Activated CD4-positive, alpha-beta T cell treated with anti-CD3 and anti-CD28 coated beads, Interleukin-10, Interleukin-2, amounts not matched to agents 100 ng/mL and 50 ng/mL, durations not matched to agents 16 hours and 8 hours (primary cell): ENCODE measurements around the gene OGG1.
"Not testable (repeated sequence)": the region's sequence is repeated elsewhere in the genome, so short reads cannot be mapped to it uniquely, and the experiment has no call there.

Experiments used
- DNase-seq: peaks from one replicate; pipeline ENCODE4 v3.0.0-alpha.2; 2020

OGG1 gene

DNA sequence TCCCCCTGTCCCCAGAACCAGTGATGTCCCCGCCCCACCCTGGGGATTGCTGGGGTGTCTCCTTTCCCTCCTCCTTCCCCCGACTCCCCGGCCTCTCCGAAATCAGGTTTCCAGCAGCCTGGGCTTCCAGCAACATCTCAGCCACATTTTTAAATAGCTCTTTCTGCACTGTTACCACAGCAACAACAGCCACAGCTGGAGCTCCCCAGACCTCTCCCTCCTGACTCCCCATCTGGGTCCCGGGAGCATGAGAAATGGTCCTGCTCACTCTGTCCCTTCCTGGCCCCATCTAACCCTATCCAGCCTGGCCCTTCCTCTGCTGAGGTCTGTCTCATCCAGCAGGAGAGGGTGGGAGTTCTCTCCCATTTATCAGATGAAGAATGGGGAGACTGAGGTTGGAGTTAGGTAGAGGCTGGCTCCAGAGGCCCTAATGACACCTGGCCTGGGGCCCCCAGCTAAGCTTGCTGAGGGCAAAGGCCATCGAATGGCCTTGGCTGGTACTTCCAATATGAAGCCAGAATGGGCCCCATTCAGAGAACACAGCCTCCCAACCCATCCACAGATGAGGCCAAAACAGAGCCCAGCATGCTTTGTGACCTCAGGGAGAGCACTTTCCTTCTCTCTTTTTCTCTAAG, 18.5 kb downstream of the OGG1 start:
- no peak for DNase-seq

DNA sequence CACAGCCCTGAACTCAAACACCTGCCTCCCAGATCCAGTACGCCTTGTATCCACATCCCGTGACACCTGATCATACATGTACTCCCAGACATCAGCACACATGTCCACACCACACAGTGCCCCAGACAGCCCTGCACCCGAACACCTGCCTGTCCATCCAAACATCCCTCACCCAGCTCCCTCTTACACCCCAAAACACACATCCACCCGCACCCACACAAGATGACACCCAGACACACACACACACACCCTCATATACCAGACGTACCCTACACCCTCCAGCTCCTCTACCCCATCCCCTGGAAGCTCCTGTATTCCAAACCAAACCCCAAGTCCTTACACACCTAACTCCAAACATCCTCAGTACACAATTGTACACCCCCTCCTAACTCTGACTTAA, 19.3 kb downstream of the OGG1 start:
- no peak for DNase-seq

DNA sequence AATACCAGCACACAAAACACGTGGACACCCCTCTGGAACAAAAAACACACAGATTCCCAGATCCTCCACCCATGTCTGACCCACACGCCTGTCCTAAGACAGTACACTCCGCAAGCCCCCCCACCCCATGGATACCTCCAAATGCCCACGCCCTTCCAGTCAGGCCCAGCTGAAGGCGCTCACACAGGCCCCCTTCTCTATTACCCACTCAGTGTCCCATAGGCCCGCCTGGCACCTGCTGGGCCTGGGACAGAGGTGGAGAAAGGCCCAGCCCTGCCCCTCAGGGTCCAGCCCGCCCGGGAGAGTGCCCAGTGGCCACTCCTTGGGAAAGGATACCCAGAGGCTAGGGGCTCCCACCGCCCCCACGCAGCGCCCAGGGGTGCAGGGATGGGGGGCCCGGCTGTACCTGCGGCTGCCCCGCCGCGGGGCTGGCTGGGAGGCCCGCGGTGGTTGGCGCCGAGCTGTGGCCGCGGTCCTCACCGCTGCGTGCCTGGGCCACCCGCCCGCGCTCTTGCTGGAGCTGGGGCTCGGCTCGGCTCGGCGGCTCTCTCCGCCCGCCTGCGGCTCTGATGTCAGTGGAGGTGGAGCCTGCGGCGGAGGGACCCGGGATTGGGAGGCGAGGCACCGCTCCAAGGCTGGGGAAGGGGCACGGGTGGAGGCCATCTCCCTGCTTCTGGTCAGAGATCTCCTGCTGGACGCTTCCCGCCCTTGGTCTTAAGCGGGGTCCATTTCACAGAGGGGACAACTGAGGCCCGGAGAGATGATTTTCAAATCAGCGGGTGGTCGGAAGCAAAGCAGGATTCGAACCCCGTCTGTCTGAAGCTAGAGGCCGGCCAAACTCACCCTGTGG, 19.9 kb downstream of the OGG1 start, which contains the start of gene CAMK1:
TSS of gene CAMK1 (minus strand) at position 522 of the 850 bp plus-strand sequence. CDS start 2,198 bp downstream, outside the sequence.
- peak; percentile 80 for DNase-seq

DNA sequence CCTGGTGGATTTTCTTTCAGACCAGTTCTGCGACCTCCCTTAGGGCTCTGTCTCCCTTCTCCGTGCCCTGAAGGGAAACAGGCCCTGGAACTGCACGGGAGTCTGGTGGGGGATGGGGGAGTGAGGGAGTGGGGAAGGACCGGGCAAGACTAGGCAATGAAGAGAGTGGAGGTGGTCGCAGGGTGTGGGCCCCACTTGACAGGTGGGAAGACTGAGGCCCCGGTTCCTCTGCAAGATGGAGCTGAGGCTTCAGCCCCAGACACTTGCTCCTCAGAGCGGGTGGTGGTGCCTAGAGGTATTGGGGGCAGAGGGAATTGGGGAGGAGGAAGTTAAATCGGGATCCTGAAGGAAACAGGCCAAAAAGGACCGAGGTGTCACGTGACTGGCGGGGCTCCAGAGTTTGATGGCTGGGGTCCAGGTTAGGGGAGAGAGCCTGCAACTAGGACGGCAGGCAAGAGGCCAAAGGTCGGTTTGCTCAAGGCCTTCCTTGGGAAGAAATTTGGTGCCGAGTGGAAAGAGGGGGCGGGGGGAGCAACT, 20.6 kb downstream of the OGG1 start:
- DNase-seq: no peak

DNA sequence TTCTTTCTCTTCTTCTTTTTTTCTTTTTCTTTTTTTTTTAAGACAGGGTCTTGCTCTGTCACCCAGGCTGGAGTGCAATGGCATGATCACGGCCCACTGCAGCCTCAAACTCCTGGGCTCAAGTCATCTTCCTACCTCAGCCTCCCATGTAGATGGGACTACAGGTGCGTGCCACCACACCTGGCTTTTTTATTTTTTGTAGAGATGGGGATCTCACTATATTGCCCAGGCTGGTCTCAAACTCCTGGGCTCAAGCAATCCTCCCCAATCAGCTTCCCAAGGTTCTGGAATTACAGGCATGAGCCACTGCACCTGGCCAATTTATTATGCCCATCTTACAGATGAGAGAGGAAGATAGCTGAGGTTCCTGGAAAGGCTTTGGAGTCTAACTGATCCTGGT, 21.3 kb downstream of the OGG1 start:
- DNase-seq: not testable (repeated sequence)

DNA sequence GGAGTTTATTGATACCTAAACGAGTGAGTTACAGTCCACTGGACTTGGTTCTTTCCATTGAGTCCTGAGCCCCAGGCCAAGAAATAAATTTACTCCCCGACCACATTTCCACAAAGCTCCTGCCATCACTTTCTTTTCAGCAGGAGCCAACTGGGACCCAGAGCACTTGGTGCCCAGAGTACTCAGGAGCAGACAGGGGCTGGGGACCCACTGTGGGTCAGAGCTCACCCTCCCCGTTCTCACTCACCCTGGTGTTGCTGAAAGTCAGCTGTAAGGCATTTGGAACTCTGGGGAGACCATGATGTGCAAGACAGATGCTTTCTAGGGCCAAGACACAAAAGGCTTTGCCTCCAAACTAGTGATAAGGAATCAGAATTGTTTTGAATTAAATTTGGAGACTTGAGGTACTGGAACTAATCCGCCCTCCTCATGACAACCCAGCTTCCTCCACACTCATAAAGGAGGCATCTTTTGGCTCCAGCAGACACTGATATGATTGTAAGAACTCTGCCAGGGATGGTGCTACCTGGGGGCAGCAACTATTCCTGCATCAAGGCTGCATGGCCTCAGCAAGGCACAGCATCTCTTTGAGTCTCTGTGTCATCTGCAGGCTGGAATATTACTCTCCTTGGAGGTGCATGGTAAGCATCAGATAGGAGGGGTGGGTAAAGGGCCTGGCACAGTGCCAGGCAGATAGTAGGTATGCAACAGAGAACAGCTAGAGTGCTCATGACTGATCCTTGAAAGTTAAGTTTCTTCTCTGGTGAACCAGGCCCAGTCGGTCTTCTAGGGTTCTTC, 27.3 kb downstream of the OGG1 start:
- no peak for DNase-seq

DNA sequence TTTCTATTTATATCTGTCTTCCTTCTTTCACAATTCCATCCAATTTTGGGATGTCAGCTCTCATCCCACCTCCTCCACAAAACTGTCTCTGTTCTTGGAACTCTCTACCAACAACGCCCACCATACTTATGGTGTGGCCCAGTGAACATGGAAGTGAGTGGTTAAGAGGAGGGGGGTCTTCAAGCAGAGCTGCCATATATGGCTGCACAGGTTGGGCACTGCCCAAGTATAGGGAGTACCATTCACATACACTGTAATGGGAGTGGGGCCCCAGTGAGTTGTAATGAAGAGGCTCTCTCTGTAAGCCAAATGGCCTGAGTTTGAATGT, 27.9 kb downstream of the OGG1 start:
- DNase-seq: no peak

DNA sequence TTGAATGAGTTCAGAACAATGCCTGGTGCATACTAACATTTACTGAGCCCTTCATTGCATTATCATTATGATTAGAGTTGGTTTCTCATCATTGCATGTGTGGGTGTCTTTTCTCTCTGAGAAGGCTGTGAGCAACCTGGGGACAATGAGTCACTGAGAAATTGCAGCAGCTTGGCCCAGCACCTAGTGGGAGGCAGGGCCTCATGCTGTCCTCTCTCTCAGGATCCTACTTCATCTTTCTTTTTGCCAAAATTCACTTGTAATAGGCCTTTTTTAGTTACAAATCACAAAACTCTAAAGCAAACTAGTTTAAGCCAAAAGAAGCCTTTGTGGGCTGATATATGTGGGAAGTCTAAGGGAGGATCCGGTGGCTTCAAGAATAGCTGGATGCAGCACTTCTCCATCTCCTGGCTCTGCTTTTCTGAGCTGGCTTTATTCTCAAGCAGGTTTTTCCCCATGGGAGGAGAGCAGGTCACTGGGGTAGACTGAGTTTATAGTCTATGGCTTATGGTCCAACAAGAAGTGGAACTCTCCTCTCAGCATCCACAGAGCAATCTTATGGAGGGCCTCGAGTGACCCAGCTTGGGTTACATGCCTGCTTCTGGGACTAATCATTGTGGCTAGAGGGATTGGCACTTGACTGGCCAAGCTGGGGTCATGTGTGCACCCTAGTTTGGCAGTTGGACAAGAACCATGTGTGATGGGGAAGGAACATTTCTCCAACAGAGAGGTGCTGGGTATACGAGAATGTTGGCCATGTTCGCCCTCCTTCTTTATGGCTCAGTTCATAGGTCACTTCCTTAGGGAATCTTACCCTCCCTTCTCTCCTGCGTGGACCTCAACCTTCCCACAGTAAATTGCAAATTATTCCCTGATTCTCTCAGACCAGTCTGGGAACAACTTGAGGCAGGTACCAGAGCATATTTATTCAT, 28.7 kb downstream of the OGG1 start:
- peak; percentile 81 for DNase-seq

DNA sequence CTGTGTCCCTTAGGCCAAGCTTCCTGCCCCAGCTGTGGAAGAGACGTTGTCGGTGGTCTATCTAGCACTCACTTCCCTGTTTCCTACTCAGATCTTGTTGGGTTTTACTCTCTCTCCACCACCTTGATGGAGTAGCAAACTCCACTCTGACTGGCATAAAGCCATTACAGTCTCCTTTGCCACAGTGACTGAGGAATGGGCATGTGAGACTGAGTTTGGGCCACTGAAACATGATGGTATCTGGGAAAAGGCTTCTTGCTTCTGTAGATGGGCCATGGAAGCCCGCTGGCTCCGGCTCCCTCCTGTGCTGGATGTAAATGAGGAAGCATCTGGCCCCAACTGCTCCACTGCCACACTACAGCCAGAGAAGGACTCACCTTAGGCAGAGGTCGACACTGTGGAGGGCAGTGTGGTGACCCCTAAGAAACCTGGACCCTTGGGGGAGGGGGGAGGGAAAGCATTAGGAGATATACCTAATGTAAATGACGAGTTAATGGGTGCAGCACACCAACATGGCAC, 29.4 kb downstream of the OGG1 start:
- no peak for DNase-seq

DNA sequence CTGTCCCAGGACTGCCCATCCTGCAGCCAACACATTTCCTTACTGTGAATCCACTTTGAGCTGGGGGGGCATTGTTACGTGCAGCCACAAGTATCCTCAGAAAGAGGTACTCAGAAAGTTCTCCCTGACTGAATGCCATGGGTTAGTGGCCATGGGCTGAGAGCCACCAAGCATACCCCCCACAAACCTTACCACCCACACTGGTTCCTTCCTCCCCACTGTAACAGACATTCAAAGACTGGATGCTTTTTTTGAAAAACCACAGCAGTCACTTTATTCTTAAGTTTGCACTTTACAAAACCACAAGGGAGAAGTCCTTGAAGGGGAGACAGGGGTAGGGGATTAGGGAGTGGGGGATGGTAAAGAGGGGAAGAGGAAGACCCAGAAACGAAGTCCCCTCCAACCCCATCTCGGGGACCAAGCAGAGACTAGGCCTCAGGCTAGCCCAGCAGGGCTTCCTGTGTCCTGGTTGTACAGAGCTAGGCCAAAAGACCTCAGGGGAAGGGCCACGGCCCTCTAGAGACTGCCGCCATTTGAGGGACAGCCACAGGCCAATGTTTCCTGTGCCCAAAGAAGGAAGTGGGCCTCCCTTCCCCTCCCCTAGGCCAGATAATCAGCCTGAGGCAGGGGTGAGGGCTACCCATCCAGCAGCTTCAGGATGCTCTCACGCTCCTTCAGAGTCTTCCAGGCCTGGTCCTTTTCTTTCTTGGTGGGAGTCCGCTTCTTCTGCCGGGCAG, 30.1 kb downstream of the OGG1 start:
- peak; percentile 61 for DNase-seq

DNA sequence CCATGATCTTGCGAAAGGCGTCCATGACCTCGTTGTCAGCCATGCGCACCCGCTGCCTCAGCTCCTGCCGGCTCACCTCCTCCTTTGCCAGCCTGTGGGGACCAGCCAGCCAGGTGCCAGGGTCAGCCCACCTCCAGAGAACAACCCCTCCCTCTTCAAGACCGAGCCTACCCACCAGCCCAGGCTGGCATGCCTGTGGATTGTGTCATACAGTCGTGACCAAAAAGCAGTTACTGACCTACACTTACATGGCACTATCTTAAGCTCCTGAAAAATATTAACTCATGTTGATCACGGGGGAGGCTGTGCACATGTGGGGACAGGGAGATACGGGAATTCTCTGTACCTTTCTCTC, 30.7 kb downstream of the OGG1 start:
- no peak for DNase-seq

DNA sequence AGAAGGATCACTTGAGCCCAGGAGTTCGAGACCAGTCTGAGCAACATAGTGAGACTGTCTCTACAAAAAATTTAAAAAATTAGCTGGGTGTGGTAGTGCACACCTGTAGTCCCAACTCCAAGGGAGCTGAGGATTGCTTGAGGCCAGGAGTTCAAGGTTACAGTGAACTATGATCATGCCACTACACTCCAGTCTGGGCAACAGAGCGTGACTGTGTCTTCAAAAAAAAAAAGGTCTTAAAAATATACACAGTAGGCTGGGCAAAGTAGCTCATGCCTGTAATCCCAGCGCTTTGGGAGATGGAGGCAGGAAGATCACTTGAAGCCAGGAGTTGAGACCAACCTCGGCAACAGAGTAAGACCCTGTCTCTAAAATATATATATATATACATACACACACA, 31.2 kb downstream of the OGG1 start:
- DNase-seq: no peak

DNA sequence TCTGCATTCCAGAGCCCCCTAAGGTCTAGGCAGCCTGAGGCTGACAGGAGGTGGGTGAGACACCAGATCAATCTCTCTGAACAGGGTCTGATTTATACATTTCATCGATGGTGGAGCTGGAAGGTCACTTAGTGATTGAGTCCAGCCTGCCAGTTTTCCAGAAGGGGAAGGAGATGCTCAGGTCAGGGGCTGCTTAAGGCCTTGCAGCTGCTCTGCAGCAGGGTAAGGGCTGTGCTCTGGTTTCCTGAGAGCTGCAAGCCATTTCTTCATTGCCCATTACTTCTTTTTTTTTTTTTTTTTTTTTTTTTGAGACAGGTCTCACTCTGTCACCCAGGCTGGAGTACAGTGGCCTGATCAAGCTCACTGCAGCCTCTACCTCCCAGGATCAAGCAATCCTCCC, 31.8 kb downstream of the OGG1 start:
- DNase-seq: no peak

DNA sequence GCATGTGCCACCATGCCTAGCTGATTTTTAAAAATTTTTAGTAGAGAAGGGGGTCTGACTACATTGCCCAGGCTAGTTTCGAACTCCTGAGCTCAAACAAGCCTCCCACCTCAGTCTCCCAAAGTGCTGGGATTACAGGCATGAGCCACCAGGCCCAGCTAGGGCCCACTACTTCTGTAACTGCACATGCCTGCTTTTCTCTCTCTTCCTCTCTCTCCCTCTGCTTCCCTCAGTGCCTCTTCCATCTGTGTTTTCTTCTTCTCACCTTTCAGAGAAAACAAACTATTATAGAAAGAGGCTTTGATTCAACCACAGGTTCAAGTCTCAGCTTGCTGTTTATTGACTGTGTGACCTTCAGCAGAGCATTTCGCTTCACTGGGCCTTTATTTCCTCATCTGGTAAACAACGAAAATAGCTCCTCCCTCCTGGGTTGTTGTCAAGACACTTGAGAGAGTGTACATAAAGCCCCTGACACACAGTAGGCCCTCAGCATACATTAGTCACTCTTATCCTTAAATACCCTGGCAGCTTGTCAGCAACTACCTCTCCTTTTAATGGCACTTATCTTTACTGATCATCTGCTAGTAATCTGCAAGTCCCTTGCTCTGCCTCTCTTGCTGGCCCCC, 32.3 kb downstream of the OGG1 start:
- DNase-seq: no peak

DNA sequence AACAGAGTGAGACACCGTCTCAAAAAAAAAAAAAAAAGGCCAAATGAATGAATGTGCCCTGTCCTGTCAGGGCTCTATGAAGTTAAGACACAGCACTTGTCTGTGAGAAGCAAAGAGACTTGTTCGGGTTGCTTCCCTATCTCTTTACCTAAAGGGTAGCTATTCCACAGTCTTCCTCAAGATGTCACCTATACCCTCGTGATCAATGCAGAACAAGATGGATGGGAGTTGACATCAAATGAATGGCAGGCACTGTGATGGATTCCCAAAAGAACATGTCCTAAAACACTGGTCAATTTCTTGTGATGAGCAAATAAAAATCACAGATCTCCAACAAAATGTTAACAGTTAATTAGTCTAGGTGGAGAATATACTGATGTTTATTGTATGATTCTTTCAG, 33.0 kb downstream of the OGG1 start:
- DNase-seq: no peak

DNA sequence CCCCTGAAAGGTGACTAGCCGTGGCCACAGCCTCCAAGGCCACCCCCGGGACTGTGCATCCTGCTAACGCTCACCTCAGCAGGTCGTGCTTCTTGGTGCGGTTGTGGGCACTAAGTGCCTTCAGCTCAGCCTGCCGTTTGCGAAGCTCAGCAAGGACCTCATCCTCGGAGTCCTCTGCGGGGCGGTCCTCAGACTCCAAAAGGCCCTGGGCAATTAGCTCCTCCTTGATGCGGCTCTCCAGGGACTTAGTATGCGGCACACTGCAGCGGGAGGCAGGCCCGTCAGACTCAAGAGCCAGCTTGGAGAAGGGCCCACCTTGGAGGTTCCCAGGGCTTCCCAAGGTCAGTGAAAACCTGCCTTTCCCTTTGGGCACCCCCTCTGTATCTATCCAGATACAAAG, 34.2 kb downstream of the OGG1 start:
- DNase-seq: no peak

DNA sequence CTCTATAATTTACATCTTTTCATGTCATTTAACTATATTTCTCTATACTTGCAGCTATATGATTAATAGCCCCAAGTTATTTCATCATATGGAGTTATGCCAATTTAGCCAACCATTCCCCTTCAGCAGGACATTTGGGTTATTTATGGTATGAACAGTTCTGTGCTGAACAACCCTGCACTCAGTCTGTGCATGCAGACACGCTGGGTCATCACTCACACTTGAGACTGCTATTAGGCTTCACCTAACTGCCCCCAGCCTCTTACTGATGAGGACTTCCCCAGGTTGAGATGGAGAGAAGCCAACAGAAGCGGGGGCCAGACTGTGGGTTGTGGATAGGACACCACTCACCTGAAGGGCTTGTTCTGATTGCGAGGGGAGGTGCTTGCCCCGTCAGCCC, 35.2 kb downstream of the OGG1 start:
- DNase-seq: no peak

DNA sequence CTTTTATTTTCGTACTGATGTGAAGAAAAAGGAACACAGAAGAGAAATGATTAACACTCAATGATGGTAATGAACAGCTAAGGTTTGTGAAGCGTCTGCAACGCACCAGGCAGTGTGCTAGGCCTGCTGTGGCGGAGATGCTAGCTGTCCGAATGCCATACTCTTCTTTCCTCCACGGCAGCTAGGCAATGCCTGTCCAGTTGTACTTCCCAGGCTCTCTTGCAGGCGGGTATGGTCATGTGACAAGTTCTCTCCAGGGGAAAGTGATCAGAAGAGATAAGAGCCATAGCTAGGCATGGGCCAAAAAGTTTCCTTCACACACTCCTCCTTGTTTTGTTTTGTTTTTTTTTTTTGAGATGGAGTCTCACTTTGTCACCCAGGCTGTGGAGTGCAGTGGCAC, 35.9 kb downstream of the OGG1 start:
- no peak for DNase-seq

DNA sequence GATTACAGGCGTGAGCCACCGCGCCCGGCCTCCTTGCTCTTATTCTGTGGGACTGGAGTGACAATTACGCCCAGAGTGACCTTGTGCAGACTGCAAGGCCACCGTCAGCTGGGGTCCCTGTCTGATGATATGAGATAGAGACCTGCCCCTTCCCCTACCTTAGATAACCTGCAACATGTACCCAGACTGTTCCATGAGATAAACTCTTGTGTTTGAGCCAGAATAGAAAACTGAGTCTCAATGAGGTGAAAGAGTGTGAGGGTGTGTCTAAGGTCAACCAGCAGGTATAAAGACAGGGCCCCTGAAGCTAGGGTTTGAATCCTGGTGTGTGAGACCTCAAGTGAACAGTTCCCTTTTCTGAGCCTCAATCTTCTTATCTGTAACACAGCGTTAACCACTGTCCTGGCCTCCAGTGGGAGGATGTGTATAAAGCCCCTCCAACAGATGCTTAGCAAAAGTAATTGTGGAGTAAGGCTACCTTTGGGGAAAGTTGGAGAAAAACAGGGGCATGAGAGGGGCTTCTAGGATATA, 36.5 kb downstream of the OGG1 start:
- DNase-seq: no peak

DNA sequence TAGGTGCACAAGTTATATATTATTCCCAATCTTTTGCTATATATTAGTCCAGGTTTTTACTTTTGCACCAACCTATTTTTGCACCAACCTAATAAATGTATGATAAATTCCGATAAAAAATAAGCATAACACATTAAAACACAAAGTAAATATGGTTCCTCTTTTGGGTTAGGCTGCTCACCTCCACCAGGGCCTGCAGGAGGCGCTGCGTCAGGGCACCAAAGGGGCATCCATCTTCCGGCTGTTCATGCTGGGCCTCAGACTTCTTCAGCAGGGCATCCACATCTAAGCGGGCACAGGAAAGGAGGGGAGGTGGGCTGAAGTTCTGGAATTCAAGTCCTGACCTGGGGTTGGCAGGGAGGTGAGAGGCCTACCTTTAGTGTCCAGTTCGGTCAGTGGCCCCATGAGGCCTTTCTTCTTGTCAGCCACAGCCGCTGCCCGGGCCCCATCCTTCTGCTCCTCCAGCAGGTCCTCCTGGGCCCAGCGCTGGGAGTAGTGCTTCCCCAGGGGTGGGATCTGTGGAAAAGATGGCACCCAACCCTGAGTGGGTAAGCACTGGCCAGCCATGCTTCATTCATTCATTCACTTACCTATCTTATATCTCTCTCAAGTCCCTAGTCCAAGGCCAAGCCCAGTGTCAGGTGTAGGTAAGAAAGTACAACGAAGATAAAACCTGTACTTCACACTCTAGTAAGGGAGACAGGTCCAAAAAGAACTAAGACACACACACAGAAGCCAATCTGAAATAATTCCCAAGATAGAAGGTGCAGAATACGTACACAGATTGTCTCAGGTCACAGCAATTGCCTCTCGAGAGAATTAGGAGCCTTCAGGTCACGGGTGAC, 37.3 kb downstream of the OGG1 start:
- DNase-seq: no peak
